GM19372 (cell line): Measurements from ENCODE around the gene DDAH2.
A peak's percentile ranks its signal among the peaks of the same experiment; 100 is the strongest.

ENCODE experiments used
- ATAC-seq: cut with Tn5 transposase; IDR thresholded peaks from one replicate; pipeline ENCODE4 v1.9.1; 2021; ENCODE audit warnings: mild to moderate bottlenecking, low read depth, moderate library complexity; ENCODE audit not compliant: unreplicated experiment

DDAH2 gene

GRCh38 chr6:31728767-31729514, at the start of gene DDAH2:
Gene DDAH2 (minus strand): TSS chr6:31729299. CDS start chr6:31729161, 138 bp downstream.
- ATAC-seq = peak; percentile 11

GRCh38 chr6:31778193-31778592, 49.1 kb upstream of the DDAH2 start:
- ATAC-seq = no peak

GRCh38 chr6:31777667-31778050, 48.6 kb upstream of the DDAH2 start:
- no peak for ATAC-seq

DNA sequence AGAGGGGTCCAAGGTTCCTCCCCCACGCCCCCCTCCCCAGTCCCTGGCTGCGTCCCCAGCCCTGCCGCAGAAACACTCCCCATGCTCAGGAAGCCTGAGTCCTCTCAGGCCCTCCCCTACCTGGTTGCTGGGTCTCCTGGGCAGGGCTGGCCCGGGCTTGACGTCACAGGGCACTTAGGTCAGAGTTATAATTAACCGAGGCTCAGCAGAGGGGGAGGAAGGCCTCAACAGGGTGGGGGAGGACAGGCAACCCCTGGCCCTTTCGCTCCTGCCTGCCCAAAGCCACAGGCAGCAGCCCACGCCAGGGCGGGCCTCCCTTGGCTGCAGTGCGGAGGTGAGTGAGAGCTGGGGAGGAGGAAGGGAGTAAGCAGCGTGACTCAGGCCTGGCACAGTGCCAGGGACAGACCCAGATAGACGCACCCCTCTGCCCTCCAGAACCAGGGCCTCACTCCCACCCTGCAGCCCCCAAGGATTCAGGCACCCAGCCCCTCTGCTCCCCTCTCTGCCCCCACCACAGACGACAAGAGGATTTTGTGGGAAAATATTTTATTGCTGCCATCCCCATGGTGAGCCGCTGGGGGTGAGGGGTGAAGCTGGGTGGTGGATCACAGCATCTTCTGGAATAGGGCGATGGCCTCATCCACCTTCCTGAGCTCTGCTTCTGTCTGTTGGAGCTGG, 48.0 kb upstream of the DDAH2 start, which contains the start of gene VWA7:
VWA7 (minus strand) TSS at position 340 of the 678 bp plus-strand sequence. CDS start 549 bp downstream, outside the sequence.
- ATAC-seq = peak; percentile 75

GRCh38 chr6:31776485-31776988, 47.4 kb upstream of the DDAH2 start:
- no peak for ATAC-seq

GRCh38 chr6:31775633-31776484, 46.8 kb upstream of the DDAH2 start:
- ATAC-seq = no peak

DNA sequence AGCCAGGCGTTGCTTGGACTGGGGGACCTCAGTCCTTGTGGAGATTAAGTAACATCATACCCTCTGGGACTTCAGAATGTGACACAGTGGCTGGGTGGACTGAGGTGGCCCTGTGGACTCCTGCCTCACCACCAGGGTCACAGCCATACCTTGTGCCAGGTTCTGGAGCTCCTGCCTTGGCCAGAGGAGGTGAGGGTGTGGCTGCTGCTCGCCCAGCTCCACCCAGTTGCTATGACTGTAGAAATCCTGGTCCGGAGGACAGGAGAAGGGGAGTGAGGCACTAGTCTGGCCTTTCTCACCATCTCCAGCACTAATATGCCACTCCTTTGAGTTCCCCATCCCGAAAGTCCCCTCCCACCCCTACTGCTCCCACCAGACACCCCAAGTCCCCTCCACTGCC, 46.1 kb upstream of the DDAH2 start:
- ATAC-seq = no peak

GRCh38 chr6:31771992-31772358, 42.9 kb upstream of the DDAH2 start:
- no peak for ATAC-seq

DNA sequence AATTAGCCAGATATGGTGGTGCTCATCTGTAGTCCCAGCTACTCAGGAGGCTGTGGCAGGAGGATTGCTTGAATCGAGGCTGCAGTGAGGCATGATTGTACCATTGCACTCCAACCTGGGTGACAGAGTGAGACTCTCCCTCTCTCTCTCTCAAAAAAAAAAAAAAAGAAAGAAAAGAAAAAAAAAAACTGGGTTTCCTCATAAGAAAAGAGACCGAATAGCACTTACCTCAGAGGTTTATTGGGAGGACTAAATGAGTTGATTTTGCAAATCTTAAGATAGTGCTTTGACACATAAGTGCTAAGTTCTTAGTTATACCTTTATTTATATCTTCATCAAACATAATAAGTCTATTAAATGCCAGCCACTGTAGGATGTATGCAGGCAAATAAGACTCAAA, 41.8 kb upstream of the DDAH2 start:
- ATAC-seq = no peak

GRCh38 chr6:31769684-31770371, 40.7 kb upstream of the DDAH2 start:
- no peak for ATAC-seq

DNA sequence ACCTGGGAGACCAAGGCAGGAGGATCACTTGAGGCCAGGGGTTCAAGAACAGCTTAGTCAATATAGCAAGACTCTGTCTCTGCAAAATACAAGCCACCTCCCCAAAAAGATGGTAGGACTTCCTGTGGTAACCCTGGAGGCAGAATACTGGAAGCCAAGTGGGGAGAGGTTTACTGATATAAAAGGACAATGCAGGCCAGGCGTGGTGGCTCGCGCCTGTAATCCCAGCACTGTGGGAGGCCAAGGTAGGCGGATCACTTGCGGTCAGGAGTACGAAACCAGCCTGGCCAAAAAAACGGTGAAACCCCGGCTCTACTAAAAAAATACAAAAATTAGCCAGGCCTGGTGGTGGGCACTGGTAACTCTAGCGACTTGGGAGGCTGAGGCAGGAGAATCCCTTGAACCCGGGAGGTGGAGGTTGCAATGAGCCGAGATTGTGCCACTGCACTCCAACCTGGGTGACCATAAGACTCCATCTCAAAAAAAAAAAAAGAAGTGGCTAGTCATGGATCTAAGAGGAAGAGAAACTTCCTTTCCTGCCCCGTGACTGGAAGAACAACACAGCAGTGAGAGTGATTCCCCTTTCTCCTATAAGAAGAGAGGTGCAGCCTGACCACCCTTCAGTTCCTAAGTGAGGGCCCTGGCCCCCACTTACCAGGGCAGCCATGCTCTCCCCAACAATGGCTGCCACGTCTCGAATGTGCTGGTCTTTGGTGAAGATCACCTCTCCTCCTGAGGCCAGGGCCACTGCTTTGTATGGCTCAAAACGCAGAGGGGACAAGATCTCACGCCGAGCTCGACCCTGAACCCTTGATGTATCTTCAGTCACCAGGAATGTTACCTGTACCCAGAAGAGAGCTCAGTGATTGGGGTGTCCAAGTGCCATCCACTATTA, 39.5 kb upstream of the DDAH2 start:
- no peak for ATAC-seq

DNA sequence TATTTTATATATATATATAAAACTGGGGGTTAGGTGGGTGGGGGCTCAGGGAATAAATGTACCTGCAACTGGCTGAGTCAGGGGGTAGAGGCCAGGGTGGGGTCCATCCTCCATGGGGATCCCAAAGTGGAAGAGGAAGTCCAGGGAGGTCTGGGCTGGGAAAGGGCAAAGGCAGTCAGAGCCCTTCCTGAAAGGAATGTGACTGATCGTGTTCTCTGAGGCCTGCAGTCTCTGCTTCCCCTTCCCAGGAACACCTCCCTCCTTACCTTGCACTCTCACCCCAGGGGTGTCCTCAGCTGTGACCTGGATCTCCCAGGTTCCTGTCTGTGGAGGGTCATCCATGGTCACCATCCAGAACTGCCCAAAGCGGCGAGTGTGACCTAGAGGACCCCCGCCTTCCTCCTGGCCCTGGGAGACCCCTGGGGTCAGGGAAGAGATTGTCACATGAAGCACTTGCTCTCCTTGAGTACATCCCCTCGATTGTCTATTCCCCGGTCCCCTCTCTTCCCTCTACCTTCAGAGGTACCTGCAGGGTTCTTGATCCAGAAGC, 38.1 kb upstream of the DDAH2 start:
- no peak for ATAC-seq

DNA sequence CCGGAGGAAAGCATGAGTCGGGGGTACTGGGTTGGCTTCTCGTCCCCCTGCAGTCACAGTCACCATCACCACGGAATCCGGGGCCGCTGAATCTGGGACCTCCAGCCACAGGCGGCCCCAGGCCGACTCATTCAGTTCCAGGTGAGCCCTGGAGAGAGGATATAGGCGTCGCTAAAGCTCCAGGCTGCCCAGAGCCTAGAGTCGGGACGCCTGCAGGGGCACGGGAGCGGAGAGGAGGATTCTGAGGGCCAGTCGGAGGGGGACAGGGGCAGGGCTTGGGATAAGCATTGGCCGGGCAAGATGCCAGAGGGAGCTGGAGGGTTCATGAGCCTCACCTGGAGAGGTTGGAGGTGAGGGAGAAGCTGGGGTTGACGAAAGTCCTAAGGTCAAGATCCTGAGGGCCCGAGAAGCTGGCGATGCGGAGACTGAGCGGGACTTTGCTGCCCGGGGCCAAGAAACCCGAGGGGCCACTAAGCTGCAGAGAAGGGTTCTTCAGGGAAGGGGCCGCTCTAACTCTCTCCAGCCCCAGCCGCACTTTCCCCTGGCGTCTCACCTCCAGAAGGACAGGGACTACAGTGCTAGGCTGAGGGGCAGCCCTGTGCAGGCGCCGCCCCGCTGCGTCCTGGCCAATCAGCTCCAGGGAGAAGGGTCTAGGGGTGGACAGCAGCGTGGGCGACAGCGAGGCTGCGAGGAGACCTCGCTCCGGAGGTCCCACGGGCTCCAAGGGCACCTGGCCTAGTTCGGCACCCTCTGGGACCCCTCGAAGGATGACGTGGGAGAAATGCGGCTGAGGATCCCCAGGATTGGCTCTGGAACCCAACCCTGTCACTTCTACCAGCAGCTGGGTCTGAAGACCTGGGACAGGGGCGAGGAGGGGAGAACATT, 37.1 kb upstream of the DDAH2 start:
- ATAC-seq = no peak

- ATAC-seq = no peak
These were observed 36.4 kb upstream of the DDAH2 start for GRCh38 chr6:31765559-31765909.

DNA sequence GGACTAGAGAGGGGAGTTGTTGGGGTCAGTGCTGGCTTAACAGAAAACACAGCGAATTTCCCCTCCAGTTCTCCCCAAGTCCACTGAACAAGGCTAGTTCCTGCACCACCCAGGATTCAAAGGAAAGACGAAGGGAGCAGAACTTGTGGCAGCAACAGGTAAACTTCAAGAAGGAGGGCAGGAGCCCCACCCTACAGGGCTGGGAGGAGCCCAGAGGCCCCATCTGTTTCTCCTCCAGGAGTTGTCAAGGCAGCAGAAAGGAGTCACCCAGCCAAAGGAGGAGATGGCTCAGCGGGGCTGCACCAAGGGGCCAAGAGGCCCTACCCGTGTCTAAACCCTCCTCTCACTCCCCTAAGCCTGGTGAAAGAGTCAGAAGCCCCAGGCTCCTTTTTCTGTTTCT, 35.1 kb upstream of the DDAH2 start:
- no peak for ATAC-seq

GRCh38 chr6:31763619-31763940, 34.5 kb upstream of the DDAH2 start:
- ATAC-seq = no peak

DNA sequence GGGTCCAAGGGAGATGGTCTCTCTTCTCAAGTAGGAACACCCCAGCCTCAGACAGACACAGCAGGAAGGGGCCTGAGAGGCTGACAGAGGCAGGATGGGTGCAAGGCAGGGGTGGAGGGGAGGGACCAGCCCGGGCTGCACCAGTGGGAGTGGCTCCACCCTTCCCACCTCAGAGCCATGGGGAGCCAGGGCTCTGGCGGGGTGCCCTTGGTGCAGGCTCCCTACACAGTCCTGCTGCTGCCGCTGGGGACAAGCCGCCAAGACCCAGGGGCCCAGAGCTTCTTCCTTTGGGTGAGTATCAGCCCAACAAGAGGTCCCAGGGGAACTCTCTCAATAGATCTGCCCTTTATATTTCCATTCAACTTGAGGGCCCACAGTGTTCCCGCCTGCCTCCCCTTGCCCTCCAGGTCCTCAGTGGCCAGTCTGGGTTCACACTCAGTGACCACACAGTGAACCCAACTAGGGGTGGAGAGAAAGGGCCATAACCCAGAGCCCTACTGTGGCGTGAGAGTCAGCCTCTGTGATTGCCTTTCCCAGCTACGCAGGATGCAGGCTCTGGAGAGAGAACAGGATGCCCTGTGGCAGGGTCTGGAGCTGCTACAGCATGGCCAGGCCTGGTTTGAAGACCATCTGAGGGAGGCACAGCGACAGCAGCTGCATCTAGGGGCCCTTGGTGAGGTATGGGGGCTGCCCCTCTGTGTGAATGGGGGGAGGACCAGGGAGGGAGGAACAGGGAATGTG, 33.9 kb upstream of the DDAH2 start:
- no peak for ATAC-seq

DNA sequence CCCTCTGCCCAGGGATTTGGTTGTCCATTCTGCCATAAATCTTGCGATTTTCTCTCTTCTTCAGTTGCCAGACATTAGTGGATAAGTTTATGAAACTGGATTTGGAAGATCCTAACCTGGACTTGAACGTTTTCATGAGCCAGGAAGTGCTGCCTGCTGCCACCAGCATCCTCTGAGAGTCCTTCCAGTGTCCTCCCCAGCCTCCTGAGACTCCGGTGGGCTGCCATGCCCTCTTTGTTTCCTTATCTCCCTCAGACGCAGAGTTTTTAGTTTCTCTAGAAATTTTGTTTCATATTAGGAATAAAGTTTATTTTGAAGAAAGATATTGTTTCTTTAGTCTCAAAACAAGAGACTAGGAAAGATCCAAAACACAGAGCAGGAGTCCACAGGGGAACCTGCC, 33.3 kb upstream of the DDAH2 start, which contains the start of gene SAPCD1:
SAPCD1 (plus strand) TSS at position 301 of the 400 bp plus-strand sequence. CDS start 399 bp downstream, outside the sequence.
- no peak for ATAC-seq
